HepG2 (cell line): ENCODE measurements around the gene DSTYK. TPM values are rescaled to one million over a fixed set of nuclear protein-coding genes. Genes with fewer than 3 reads are reported as not detected.

ENCODE experiments used
- ATAC-seq: fragments of 200-7000 bp; cut with Tn5 transposase; 3 replicates; pipeline ENCODE4 v1.9.1; 2020; ENCODE audit warnings: mild to moderate bottlenecking, moderate library complexity
- BruUV-seq: library from RNA; stranded (reverse); fragments of 400-500 nt; replicated peaks from 2 replicates; lab custom pipeline; 2021; lab: Mats Ljungman, UMichigan
- CTCF ChIA-PET: fragments of 300-600 bp; formaldehyde crosslinking; extraction: SDS; loops from one replicate; lab custom pipeline; 2021; ENCODE audit warnings: low total read pairs, inconsistent platforms, low intra/inter-chr PET ratio; lab: Yijun Ruan, JAX
- POLR2A ChIA-PET: fragments of 350-600 bp; sonication (Branson Sonifier 250); formaldehyde crosslinking; loops from one replicate; lab custom pipeline; 2020; ENCODE audit warnings: antibody characterized with exemption, inconsistent platforms; lab: Yijun Ruan, JAX
- DNase-seq: peaks from one replicate; pipeline ENCODE4 v3.0.0-alpha.2; 2015; ENCODE audit warnings: low spot score
- FAIRE-seq: peaks from 3 replicates; lab custom pipeline; 2011; peaks lifted over from hg19 to GRCh38; lab: Jason Lieb, UNC
- H2AFZ ChIP-seq: one replicate; pipeline ENCODE4 v1.6.1; 2011; ENCODE audit warnings: low read length, inconsistent platforms
- H3K27ac ChIP-seq: fragments of 300-600 bp; 3 replicates; pipeline ENCODE4 v1.8.0; 2011; ENCODE audit warnings: mixed run types, mild to moderate bottlenecking, mixed read lengths, low read length, inconsistent platforms; ENCODE audit not compliant: insufficient read depth; ENCODE audit errors: extremely low read length
- H3K27me3 ChIP-seq, 2 experiments: fragments of 200-600 bp in 1 of 2; 2 replicates in 1 of 2; 3 replicates in 1 of 2; pipeline versions ENCODE4 v1.6.0 to v1.8.0; 2011; ENCODE audit warnings: low read length in 2 of 2, mild to moderate bottlenecking in 2 of 2, moderate library complexity in 2 of 2, inconsistent platforms in 1 of 2; ENCODE audit not compliant: insufficient read depth in 2 of 2, control insufficient read depth in 1 of 2
- H3K36me3 ChIP-seq, 2 experiments: fragments of 200-600 bp in 1 of 2; replicated peaks in 1 of 2; 2 replicates in 1 of 2; 3 replicates in 1 of 2; pipeline versions ENCODE4 v1.5.1 to v1.8.0; 2011; ENCODE audit warnings: low read length in 2 of 2, inconsistent platforms in 1 of 2; ENCODE audit not compliant: insufficient read depth in 2 of 2, control insufficient read depth in 1 of 2
- H3K4me1 ChIP-seq: 2 replicates; pipeline ENCODE4 v1.5.1; 2012; ENCODE audit warnings: low read length, inconsistent platforms; ENCODE audit not compliant: insufficient read depth
- H3K4me2 ChIP-seq: 2 replicates; pipeline ENCODE4 v1.6.0; 2011; ENCODE audit warnings: low read depth, low read length, inconsistent platforms
- H3K4me3 ChIP-seq, 3 experiments: fragments of 200-600 bp in 1 of 3; sonication (generic), shearing (Covaris generic) in 1 of 3; replicated peaks in 1 of 3; 2 replicates each; pipeline ENCODE4 v1.5.1; 2011 to 2016; ENCODE audit warnings: low read length in 3 of 3, inconsistent platforms in 2 of 3, low read depth in 2 of 3, mild to moderate bottlenecking in 2 of 3, control low read depth in 1 of 3, mixed read lengths in 1 of 3; ENCODE audit not compliant: insufficient read depth in 1 of 3
- H3K79me2 ChIP-seq: one replicate; pipeline ENCODE4 v1.6.1; 2011; ENCODE audit warnings: low read length, inconsistent platforms; ENCODE audit not compliant: insufficient read depth
- H3K9ac ChIP-seq: 2 replicates; pipeline ENCODE4 v1.6.0; 2011; ENCODE audit warnings: mild to moderate bottlenecking, low read depth, low read length, inconsistent platforms; ENCODE audit not compliant: insufficient read depth
- H3K9me3 ChIP-seq: 2 replicates; pipeline ENCODE4 v1.5.1; 2012; ENCODE audit warnings: mild to moderate bottlenecking, low read length
- H4K20me1 ChIP-seq: 2 replicates; pipeline ENCODE4 v1.6.0; 2011; ENCODE audit warnings: inconsistent platforms, mild to moderate bottlenecking, low read length, moderate library complexity; ENCODE audit not compliant: insufficient read depth
- KAT2B ChIP-seq: fragments of 150-350 bp; IDR thresholded peaks from 2 replicates; pipeline ENCODE4 v1.6.1; 2014; ENCODE audit warnings: low read depth, low read length, borderline replicate concordance
- PLRG1 ChIP-seq: fragments of 450-650 bp; conservative IDR thresholded peaks from 2 replicates; pipeline ENCODE4 v1.6.1; 2016
- POLR2AphosphoS5 ChIP-seq: IDR thresholded peaks from 2 replicates; pipeline ENCODE4 v1.6.1; 2012; ENCODE audit warnings: low read depth, low read length
- ZBTB46 ChIP-seq: sonication (generic); formaldehyde crosslinking; IDR thresholded peaks from 2 replicates; pipeline ENCODE4 v1.4.0; 2020; ENCODE audit warnings: mild to moderate bottlenecking, missing genetic modification reagents, borderline replicate concordance
- ZFAT ChIP-seq: sonication (generic); formaldehyde crosslinking; conservative IDR thresholded peaks from 2 replicates; pipeline ENCODE4 v1.8.1; 2023; ENCODE audit warnings: missing genetic modification reagents, inconsistent platforms
- ZHX2 ChIP-seq, 2 experiments: sonication (generic) in 1 of 2; formaldehyde crosslinking in 1 of 2; IDR thresholded peaks; 2 replicates each; pipeline versions ENCODE4 v1.6.1 to v1.9.0; 2014 to 2022; ENCODE audit warnings: antibody characterized with exemption in 1 of 2, borderline replicate concordance in 1 of 2, inconsistent platforms in 1 of 2, low read depth in 1 of 2, missing genetic modification reagents in 1 of 2
- ZNF451 ChIP-seq: sonication (generic); formaldehyde crosslinking; IDR thresholded peaks from 2 replicates; pipeline ENCODE4 v1.5.0; 2020; ENCODE audit warnings: mild to moderate bottlenecking, missing genetic modification reagents
- WGBS: methylation state at CpG from one replicate; pipeline ENCODE4 v1.1.6; 2017; ENCODE audit warnings: low lambda C conversion rate; 5-methylcytosine and 5-hydroxymethylcytosine counted together
- in situ Hi-C: cut with HindIII; loops from 2 replicates; pipeline ENCODE4 v1.10.0; 2017; ENCODE audit warnings: low pct_unique_long_range_greater_than_20kb; ENCODE audit not compliant: extremely low pct_ligation_motif_present
- intact Hi-C: fragments of 100-400 bp; cut with micrococcal nuclease; formaldehyde crosslinking; loops from one replicate; pipeline ENCODE4 v1.10.0; 2022; ENCODE audit not compliant: unreplicated experiment
- polyA plus RNA-seq, 8 experiments: library from polyadenylated mRNA; depleted of rRNA in 3 of 8; stranded (reverse) in 7 of 8; unstranded in 1 of 8; fragments of >200 nt; fragmentation: Illumina TruSeq in 4 of 8; extraction: Trizol in 4 of 8; gene quantifications; 2 replicates each; pipeline versions ENCODE4 v1.2.1 to v1.2.3, GENCODE V29; 2011 to 2016; ENCODE audit warnings: low read depth in 4 of 8, missing spikeins in 1 of 8, mixed read lengths in 1 of 8; ENCODE audit not compliant: insufficient read depth in 1 of 8
- total RNA-seq, 5 experiments: library from RNA; depleted of rRNA; stranded (reverse); fragments of >200 nt; fragmentation: Illumina TruSeq; extraction: Trizol; gene quantifications; 2 replicates each; pipeline ENCODE4 v1.2.3, GENCODE V29; 2016; ENCODE audit warnings: low read depth in 1 of 5

The DSTYK gene
- total and polyA plus RNA-seq, 2 of the 13 experiments (the other 11 are each of a cell fraction or from before 2014, with no cell fraction given): 2.6 to 4.8 TPM

GRCh38 chr1:205246351-205247119 is 35.0 kb upstream of the DSTYK start:
- in situ Hi-C loops: no loop called here
- ATAC-seq: no peak
- no peak overlapping the region for H3K4me3 ChIP-seq
- H3K36me3 ChIP-seq: no peaks in the 10 kb centered on the region
- H4K20me1 ChIP-seq: no peaks in the 10 kb centered on the region
- POLR2A ChIA-PET: no interaction called here
- H3K27me3 ChIP-seq: peaks cover 5 to 66% of the 10 kb centered on the region in 2 experiments
- CTCF ChIA-PET: no interaction called here
- DNase-seq: no peak
- no peak overlapping the region for H3K9ac ChIP-seq
- H3K4me1 ChIP-seq: peaks cover 11% of the 10 kb centered on the region
- no peaks in the 10 kb centered on the region for H3K79me2 ChIP-seq
- no peak overlapping the region for H3K4me2 ChIP-seq
- intact Hi-C loops: no loop called here
- 39% methylated on average over 10 of the region's 10 CpGs for WGBS
- FAIRE-seq: no peak
- TF ChIP-seq ZFAT (CRISPR knock-in tag): no peak
- TF ChIP-seq POLR2AphosphoS5: no peak
- TF ChIP-seq ZNF451 (CRISPR knock-in tag): no peak
- TF ChIP-seq ZHX2 (IDR thresholded peaks at IDR 0.05; ENCODE audit: low read depth): no peak
- no peak for TF ChIP-seq ZHX2 (CRISPR knock-in tag; IDR thresholded peaks at IDR 0.05; ENCODE audit: borderline replicate concordance)
- no peak for TF ChIP-seq KAT2B
- TF ChIP-seq PLRG1: no peak
- no peak for TF ChIP-seq ZBTB46 (CRISPR knock-in tag)
- no peaks in the 10 kb centered on the region for H3K9me3 ChIP-seq
- no TSS peak for BruUV-seq
- no peak overlapping the region for H3K27ac ChIP-seq
- H2AFZ ChIP-seq: no peak overlapping the region
